ENCODE results near the gene IFNE.
"Not testable (repeated sequence)": the region's sequence is repeated elsewhere in the genome, so short reads cannot be mapped to it uniquely, and the experiment has no call there.

The IFNE gene

GRCh38 chr9:21481470-21482056, 550 bp downstream of the IFNE start:
- DNase-seq = peak; percentile 76

- DNase-seq = no peak
Measured at GRCh38 chr9:21479152-21479702, 2.9 kb downstream of the IFNE start.

DNA sequence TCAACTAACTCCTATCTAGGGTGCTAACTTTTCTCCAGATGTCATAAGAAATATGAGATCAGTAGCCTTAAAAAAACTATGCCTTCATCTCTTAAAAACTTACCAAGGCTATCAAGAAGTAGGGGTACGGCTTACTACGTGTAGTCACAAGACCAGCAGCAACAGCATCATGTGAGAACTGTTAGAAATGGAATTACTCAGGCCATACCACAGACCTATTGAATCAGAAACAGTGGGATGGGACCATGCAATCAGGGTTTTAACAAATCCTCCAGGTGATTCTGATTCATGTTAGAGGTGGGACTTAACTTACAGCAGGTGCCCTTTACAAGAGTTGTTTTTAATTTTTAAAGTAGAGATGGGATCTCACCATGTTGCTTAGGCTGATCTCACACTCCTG, 4.6 kb downstream of the IFNE start:
- DNase-seq = no peak

DNA sequence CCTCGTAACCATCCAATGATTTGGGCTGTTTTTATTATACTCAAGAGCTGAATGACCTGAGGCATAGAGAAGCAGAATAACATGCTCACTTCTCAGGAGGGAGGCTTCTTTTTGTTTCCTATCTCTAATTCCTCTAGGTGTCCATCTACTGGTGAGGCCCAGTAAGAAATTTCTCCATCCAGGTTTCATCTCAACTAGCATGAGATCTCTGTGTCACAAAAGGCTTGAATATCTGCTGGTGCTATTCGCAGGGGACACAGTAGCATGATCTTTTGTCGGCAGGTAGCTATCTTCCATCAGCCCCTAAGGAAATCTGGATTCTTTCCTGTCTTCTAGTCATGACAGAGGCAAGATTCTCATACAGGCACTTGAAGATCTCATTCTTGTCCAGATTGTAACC, 8.9 kb downstream of the IFNE start:
- DNase-seq = peak; percentile 11

DNA sequence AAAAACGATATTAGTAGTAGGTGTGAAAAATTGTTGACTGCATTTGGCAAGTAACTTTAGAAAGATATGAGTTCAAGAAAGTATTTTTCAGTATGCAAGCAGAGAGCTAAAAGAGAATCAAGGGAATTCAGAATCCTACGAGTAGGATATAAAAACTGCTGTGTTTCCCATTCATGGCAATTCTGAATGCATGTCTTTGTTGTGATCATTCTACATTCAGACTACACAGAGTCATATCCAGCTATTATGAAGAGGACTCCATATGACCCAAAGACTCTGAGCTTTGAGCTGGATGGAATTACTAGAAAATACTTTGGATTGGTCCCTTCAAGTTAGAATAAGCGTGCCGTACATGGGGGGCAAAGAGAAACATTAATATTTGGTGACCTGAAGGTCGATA, 12.0 kb downstream of the IFNE start:
- DNase-seq = no peak

GRCh38 chr9:21465859-21466518, 16.1 kb downstream of the IFNE start:
- DNase-seq = peak; percentile 72

GRCh38 chr9:21465138-21465537, 17.0 kb downstream of the IFNE start:
- DNase-seq = no peak

DNA sequence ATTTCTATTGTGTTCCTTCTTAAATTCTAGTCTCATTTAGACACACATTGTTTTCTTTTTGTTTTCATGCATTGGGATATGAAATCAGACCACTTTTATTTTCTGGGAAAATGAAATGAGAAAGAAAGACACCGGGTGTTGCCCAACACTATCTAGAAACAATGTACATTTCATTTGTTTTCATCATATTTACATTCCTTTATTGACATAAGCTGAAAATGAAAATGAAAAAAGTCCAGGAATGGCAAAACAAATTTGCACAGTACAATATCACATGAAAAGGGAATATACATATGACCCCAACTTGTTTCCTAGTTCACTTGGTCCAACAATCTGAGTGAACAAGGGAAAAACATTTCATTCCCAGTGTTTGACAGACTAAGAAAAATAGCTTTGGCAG, 20.7 kb downstream of the IFNE start:
- DNase-seq = no peak

DNA sequence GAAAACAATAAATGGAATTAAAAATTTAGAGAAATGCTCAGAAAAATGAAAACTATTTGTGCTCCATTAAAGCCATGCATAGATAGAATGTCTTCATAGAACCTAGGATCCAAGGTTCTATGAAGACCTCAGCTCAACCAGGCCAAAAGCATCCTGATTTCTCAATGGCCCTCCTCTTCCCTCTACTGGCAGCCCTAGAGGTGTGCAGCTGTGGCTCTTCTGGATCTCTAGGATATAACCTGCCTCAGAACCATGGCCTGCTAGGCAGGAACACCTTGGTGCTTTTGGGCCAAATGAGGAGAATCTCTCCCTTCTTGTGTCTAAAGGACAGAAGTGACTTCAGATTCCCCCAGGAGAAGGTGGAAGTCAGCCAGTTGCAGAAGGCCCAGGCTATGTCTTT, 26.8 kb downstream of the IFNE start:
- DNase-seq = peak; percentile 54

- no peak for DNase-seq
Measured at GRCh38 chr9:21454149-21454548, 28.0 kb downstream of the IFNE start.

DNA sequence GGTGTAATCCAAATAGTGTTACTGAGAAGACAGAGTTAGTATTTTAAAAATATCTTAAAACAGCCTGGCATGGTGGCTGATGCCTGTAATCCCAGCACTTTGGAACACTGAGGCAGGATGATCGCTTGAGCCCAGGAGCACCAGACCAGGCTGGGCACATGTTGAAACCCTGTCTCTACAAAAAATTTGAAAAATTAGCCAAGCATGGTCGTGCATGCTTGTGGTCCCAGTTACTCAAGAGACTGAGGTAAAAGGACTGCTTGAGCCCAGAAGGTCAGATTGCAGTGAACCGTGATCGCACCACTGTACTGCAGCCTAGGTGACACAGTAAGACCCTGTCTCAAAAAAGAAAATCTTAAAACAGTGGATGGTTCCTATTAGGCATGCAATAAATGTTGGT, 29.4 kb downstream of the IFNE start:
- DNase-seq = no peak

- DNase-seq = no peak
Measured at GRCh38 chr9:21450733-21451394, 31.2 kb downstream of the IFNE start.

DNA sequence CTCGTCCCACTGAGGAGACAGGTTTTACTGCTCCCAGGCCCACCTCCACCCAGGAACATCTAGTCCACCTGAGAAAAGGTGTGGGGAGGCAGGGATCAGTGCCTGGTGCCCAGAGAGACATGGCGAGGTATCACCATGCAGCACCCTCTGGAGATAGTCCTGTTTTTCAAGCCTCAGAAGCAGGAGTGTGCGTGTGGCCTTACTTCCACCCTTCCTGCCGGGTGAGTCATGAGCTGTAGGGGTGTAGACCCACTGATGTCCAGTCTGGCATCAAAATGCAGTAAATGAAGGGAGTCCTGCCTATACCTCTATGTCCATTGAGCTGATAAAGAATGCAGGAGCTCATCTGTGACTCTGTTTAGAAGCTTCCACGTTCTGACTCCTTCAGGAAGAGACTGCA, 32.8 kb downstream of the IFNE start:
- not testable (repeated sequence) for DNase-seq

DNA sequence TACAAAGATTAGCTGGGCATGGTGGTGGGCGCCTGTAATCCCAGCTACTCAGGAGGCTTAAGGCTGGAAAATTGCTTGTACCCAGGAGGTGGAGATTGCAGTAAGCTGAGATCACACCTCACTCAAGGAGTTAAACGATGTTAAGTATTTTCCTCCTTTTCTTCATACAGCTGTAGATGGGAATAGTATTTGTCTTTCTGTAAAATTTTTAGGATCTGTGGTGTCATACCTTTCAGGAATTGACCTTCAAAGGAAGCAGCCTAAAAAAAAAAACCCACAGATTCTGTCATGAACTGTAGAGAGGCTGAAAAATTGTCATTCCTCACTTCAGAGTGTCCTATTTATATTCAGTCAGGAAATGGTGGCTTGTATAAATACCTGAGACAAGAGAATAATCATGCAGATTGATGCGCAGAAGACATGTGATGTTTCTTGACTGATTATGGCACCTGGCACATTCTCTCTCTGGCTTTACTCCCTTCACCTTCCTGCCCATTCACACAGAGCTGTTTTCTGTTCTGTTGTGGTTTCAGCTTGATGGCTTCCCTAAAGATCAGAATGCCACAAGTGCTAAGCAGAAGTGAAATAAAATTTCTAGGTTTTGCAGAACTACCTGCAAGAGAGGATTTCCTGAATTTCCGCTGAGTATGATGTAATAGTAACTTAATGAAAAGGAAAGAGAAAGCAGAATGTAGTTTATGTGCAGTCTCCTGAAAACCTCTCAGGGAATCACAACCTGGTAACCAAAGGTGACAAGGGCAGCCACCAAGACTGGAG, 38.1 kb downstream of the IFNE start:
- peak; percentile 33 for DNase-seq

DNA sequence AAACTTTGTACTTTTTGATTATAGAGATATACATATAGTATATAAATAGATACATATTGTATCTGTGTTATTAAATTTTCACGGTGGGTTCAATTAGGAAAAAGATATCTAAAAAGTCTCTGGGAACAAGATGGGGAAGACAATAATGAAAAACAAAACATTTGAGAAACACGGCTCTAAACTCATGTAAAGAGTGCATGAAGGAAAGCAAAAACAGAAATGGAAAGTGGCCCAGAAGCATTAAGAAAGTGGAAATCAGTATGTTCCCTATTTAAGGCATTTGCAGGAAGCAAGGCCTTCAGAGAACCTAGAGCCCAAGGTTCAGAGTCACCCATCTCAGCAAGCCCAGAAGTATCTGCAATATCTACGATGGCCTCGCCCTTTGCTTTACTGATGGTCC, 42.0 kb downstream of the IFNE start, which contains the start of gene IFNA1:
Gene IFNA1 (plus strand): TSS at position 301 of the 400 bp plus-strand sequence. CDS start 69 bp downstream, at position 370.
- DNase-seq = no peak

GRCh38 chr9:21435015-21435383, 47.1 kb downstream of the IFNE start:
- DNase-seq = not testable (repeated sequence)

DNA sequence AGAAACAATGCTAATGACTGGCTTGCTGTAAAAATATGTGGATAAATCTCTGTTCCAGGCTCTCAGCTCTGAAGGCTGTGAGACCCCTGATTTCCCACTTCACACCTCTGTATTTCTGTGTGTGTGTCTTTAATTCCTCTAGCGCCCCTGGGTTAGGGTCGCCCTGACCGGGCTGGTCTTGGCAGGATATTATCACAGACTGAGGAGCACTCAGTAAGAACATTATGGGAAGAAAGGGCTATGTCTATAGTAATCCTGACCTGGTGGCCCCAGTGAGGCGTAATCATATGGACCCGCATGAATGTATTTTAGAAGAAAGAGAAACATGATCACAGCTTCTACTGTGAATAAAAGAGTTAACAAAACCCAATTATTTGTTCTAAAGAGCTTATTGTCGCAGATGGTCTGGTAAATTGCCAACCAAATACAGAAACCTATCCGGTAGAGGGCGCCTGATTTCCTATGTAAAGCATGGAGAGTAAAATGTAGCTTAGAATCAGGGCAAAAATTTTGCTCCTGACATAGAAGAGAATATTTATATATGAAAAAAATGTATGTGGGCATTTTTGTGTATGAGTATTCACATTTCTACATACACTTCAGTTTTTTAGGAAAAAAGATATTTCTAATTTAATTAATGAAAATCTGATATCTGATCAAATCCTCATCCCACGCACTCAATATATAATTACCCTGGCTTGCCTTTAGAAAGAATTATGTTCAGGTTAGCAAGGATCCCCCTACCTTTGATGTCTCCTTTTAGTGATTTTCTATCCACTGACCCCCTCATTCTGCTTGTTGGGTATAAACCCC, 47.7 kb downstream of the IFNE start:
- DNase-seq = peak; percentile 67

GRCh38 chr9:21432672-21433425, 49.3 kb downstream of the IFNE start:
- peak; percentile 4 for DNase-seq
